HepG2 (cell line): ENCODE measurements around the gene FRS2. TPM values are rescaled to one million over a fixed set of nuclear protein-coding genes. Genes with fewer than 3 reads are reported as not detected.

Experiments
- ATAC-seq: fragments of 200-7000 bp; cut with Tn5 transposase; 3 replicates; pipeline ENCODE4 v1.9.1; 2020; ENCODE audit warnings: mild to moderate bottlenecking, moderate library complexity
- BruUV-seq: library from RNA; stranded (reverse); fragments of 400-500 nt; replicated peaks from 2 replicates; lab custom pipeline; 2021; lab: Mats Ljungman, UMichigan
- CTCF ChIA-PET: fragments of 300-600 bp; formaldehyde crosslinking; extraction: SDS; loops from one replicate; lab custom pipeline; 2021; ENCODE audit warnings: low total read pairs, inconsistent platforms, low intra/inter-chr PET ratio; lab: Yijun Ruan, JAX
- POLR2A ChIA-PET: fragments of 350-600 bp; sonication (Branson Sonifier 250); formaldehyde crosslinking; loops from one replicate; lab custom pipeline; 2020; ENCODE audit warnings: antibody characterized with exemption, inconsistent platforms; lab: Yijun Ruan, JAX
- DNase-seq: peaks from one replicate; pipeline ENCODE4 v3.0.0-alpha.2; 2015; ENCODE audit warnings: low spot score
- FAIRE-seq: peaks from 3 replicates; lab custom pipeline; 2011; peaks lifted over from hg19 to GRCh38; lab: Jason Lieb, UNC
- H2AFZ ChIP-seq: one replicate; pipeline ENCODE4 v1.6.1; 2011; ENCODE audit warnings: low read length, inconsistent platforms
- H3K27ac ChIP-seq: fragments of 300-600 bp; 3 replicates; pipeline ENCODE4 v1.8.0; 2011; ENCODE audit warnings: mixed run types, mild to moderate bottlenecking, mixed read lengths, low read length, inconsistent platforms; ENCODE audit not compliant: insufficient read depth; ENCODE audit errors: extremely low read length
- H3K27me3 ChIP-seq, 2 experiments: fragments of 200-600 bp in 1 of 2; 2 replicates in 1 of 2; 3 replicates in 1 of 2; pipeline versions ENCODE4 v1.6.0 to v1.8.0; 2011; ENCODE audit warnings: low read length in 2 of 2, mild to moderate bottlenecking in 2 of 2, moderate library complexity in 2 of 2, inconsistent platforms in 1 of 2; ENCODE audit not compliant: insufficient read depth in 2 of 2, control insufficient read depth in 1 of 2
- H3K36me3 ChIP-seq, 2 experiments: fragments of 200-600 bp in 1 of 2; replicated peaks in 1 of 2; 2 replicates in 1 of 2; 3 replicates in 1 of 2; pipeline versions ENCODE4 v1.5.1 to v1.8.0; 2011; ENCODE audit warnings: low read length in 2 of 2, inconsistent platforms in 1 of 2; ENCODE audit not compliant: insufficient read depth in 2 of 2, control insufficient read depth in 1 of 2
- H3K4me1 ChIP-seq: 2 replicates; pipeline ENCODE4 v1.5.1; 2012; ENCODE audit warnings: low read length, inconsistent platforms; ENCODE audit not compliant: insufficient read depth
- H3K4me2 ChIP-seq: 2 replicates; pipeline ENCODE4 v1.6.0; 2011; ENCODE audit warnings: low read depth, low read length, inconsistent platforms
- H3K4me3 ChIP-seq, 3 experiments: fragments of 200-600 bp in 1 of 3; sonication (generic), shearing (Covaris generic) in 1 of 3; replicated peaks in 1 of 3; 2 replicates each; pipeline ENCODE4 v1.5.1; 2011 to 2016; ENCODE audit warnings: low read length in 3 of 3, inconsistent platforms in 2 of 3, low read depth in 2 of 3, mild to moderate bottlenecking in 2 of 3, control low read depth in 1 of 3, mixed read lengths in 1 of 3; ENCODE audit not compliant: insufficient read depth in 1 of 3
- H3K79me2 ChIP-seq: one replicate; pipeline ENCODE4 v1.6.1; 2011; ENCODE audit warnings: low read length, inconsistent platforms; ENCODE audit not compliant: insufficient read depth
- H3K9ac ChIP-seq: 2 replicates; pipeline ENCODE4 v1.6.0; 2011; ENCODE audit warnings: mild to moderate bottlenecking, low read depth, low read length, inconsistent platforms; ENCODE audit not compliant: insufficient read depth
- H3K9me3 ChIP-seq: 2 replicates; pipeline ENCODE4 v1.5.1; 2012; ENCODE audit warnings: mild to moderate bottlenecking, low read length
- H4K20me1 ChIP-seq: 2 replicates; pipeline ENCODE4 v1.6.0; 2011; ENCODE audit warnings: inconsistent platforms, mild to moderate bottlenecking, low read length, moderate library complexity; ENCODE audit not compliant: insufficient read depth
- CBX1 ChIP-seq: IDR thresholded peaks from one replicate; pipeline ENCODE4 v1.6.1; 2016; ENCODE audit warnings: antibody characterized with exemption, low read depth
- GATA4 ChIP-seq: sonication (generic); IDR thresholded peaks from 2 replicates; pipeline ENCODE4 v1.6.1; 2016; ENCODE audit warnings: antibody characterized with exemption, low read depth, borderline replicate concordance
- ZNF607 ChIP-seq: sonication (generic); formaldehyde crosslinking; IDR thresholded peaks from 2 replicates; pipeline ENCODE4 v1.5.1; 2020; ENCODE audit warnings: missing genetic modification reagents, mild to moderate bottlenecking, borderline replicate concordance
- WGBS: methylation state at CpG from one replicate; pipeline ENCODE4 v1.1.6; 2017; ENCODE audit warnings: low lambda C conversion rate; 5-methylcytosine and 5-hydroxymethylcytosine counted together
- in situ Hi-C: cut with HindIII; loops from 2 replicates; pipeline ENCODE4 v1.10.0; 2017; ENCODE audit warnings: low pct_unique_long_range_greater_than_20kb; ENCODE audit not compliant: extremely low pct_ligation_motif_present
- intact Hi-C: fragments of 100-400 bp; cut with micrococcal nuclease; formaldehyde crosslinking; loops from one replicate; pipeline ENCODE4 v1.10.0; 2022; ENCODE audit not compliant: unreplicated experiment
- polyA plus RNA-seq, 8 experiments: library from polyadenylated mRNA; depleted of rRNA in 3 of 8; stranded (reverse) in 7 of 8; unstranded in 1 of 8; fragments of >200 nt; fragmentation: Illumina TruSeq in 4 of 8; extraction: Trizol in 4 of 8; gene quantifications; 2 replicates each; pipeline versions ENCODE4 v1.2.1 to v1.2.3, GENCODE V29; 2011 to 2016; ENCODE audit warnings: low read depth in 4 of 8, missing spikeins in 1 of 8, mixed read lengths in 1 of 8; ENCODE audit not compliant: insufficient read depth in 1 of 8
- total RNA-seq, 5 experiments: library from RNA; depleted of rRNA; stranded (reverse); fragments of >200 nt; fragmentation: Illumina TruSeq; extraction: Trizol; gene quantifications; 2 replicates each; pipeline ENCODE4 v1.2.3, GENCODE V29; 2016; ENCODE audit warnings: low read depth in 1 of 5
- TF ChIP-seq, protein P1 (sequence below): IDR thresholded peaks from 2 replicates; pipeline ENCODE4 v1.6.1; 2016; ENCODE audit warnings: mild to moderate bottlenecking, missing biosample characterization, missing genetic modification reagents
- TF ChIP-seq, protein P2 (sequence below): sonication (generic); formaldehyde crosslinking; IDR thresholded peaks from 2 replicates; pipeline ENCODE4 v1.5.0; 2020; ENCODE audit warnings: missing genetic modification reagents

The FRS2 gene
- total and polyA plus RNA-seq, 2 of the 13 experiments (the other 11 are each of a cell fraction or from before 2014, with no cell fraction given): 8.3 to 16.8 TPM

DNA sequence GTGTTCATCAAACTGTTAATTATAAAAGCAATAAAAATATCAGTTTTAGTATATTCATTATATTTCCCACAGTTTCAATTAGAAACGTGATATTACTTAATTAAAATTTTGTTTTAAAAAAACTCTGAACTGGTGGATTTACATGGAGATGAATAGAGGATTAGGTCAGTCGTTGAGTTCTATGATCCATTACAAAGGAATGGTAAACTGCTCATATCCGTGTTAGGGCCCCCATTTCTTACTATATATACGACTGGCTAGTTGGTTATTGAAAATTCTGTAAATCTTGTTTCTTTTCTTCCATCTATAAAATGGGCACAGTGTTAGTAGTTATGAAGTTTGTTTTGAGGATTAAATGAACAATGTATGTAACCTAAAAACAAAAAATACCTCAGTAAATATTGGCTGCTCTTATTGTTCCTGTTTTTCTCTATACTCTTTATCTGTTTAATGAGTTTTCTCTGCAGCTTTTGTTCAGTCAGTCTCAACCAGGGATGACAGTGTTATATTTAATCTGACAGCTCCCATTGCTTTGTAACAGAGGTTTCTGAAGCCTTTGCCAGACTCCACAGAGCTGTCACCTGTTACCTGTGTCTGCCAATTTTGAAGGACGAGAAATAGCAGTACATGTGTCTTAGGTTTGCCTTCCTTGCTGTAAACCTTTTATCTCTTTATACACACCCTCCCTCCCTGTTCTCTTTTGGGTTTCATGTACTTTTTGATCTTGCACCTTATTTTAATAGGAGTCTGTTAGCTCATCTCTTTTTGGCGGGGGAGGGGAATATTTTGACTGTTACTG is 41.5 kb downstream of the FRS2 start:
- no peak overlapping the region for H3K9ac ChIP-seq
- DNase-seq: no peak
- TF ChIP-seq, protein P1, sequence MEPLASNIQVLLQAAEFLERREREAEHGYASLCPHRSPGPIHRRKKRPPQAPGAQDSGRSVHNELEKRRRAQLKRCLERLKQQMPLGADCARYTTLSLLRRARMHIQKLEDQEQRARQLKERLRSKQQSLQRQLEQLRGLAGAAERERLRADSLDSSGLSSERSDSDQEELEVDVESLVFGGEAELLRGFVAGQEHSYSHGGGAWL: no peak
- TF ChIP-seq, protein P2, sequence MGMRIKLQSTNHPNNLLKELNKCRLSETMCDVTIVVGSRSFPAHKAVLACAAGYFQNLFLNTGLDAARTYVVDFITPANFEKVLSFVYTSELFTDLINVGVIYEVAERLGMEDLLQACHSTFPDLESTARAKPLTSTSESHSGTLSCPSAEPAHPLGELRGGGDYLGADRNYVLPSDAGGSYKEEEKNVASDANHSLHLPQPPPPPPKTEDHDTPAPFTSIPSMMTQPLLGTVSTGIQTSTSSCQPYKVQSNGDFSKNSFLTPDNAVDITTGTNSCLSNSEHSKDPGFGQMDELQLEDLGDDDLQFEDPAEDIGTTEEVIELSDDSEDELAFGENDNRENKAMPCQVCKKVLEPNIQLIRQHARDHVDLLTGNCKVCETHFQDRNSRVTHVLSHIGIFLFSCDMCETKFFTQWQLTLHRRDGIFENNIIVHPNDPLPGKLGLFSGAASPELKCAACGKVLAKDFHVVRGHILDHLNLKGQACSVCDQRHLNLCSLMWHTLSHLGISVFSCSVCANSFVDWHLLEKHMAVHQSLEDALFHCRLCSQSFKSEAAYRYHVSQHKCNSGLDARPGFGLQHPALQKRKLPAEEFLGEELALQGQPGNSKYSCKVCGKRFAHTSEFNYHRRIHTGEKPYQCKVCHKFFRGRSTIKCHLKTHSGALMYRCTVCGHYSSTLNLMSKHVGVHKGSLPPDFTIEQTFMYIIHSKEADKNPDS (CRISPR knock-in tag): no peak
- TF ChIP-seq ZNF607 (CRISPR knock-in tag): no peak
- TF ChIP-seq CBX1: no peak
- TF ChIP-seq GATA4: no peak
- no peak overlapping the region for H3K4me2 ChIP-seq
- CTCF ChIA-PET: no interaction called here
- no peak for ATAC-seq
- H3K27ac ChIP-seq: no peak overlapping the region
- 96% methylated on average over 6 of the region's 6 CpGs for WGBS
- H4K20me1 ChIP-seq: peaks cover 13% of the 10 kb centered on the region
- H2AFZ ChIP-seq: no peak overlapping the region
- H3K27me3 ChIP-seq: no peaks in the 10 kb centered on the region
- no peak for FAIRE-seq
- peaks cover 86% of the 10 kb centered on the region for H3K79me2 ChIP-seq
- intact Hi-C loops: no loop called here
- peaks cover 11% of the 10 kb centered on the region; the same call in 1 of the 2 replicates for H3K4me1 ChIP-seq
- in situ Hi-C loops: no loop called here
- H3K4me3 ChIP-seq: no peak overlapping the region
- H3K36me3 ChIP-seq: peaks cover 0 to 4% of the 10 kb centered on the region in 2 experiments; a peak in 1 of 5 replicates
- H3K9me3 ChIP-seq: no peaks in the 10 kb centered on the region
- no TSS peak for BruUV-seq
- POLR2A ChIA-PET: no interaction called here
